Glomerular visceral epithelial cell (primary cell): Measurements from ENCODE around the gene KCNE3.
A peak's percentile ranks its signal among the peaks of the same experiment; 100 is the strongest.

Experiments used
- DNase-seq: peaks from one replicate; pipeline ENCODE4 v3.0.0-alpha.2; 2016; ENCODE audit errors: extremely low spot score

Gene KCNE3

DNA sequence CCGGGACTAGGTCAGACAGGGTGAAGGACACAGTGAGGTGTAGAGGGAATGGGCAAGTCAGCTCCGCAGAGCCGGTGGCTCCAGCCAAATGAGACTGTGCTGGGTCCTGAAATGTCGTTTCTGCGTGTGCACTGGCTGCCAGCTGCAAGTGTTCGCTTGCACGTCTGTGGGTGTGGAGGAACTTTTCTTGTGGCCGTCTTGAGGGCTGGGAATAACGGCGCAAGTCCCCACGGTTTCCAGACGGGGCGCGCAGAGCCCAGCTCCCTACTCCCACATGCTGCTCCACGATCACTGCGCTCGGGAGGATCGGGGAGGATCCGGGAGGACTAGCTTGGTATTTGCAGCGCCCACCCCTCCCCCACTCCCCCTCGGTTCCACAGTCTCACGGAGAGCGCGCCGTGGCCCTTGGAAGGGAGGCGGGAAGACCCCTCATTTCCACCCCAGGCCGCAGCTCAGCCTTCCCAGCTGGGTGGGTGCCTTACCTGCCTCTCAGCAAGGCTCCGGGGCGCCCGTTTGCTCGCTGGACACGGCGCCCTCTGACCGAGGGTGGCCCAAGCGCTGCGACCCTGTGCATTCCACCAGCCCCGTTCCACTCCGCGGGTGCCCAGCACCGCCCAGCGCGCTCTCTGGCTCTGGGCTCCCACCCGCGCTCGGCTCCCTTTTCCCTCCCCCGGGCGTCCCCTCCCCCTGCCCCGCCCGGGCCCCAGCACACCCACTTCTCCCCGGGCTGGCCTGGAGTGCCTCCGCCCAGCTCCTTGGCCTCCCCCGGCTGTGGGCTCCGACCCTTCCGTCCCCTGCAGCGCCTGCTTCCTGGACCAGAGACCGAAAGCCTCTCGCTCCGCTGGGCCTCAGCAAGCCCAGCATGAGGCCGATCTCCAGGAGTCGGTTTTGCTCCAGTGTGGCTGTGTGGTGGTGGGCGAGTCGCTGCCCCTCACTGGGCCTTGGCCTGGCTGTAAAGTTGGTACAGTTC lies at the start of gene KCNE3:
Gene KCNE3 (minus strand): TSS at position 634 of the 970 bp plus-strand sequence. CDS start 9,986 bp downstream, outside the sequence.
- DNase-seq = peak; percentile 13

DNA sequence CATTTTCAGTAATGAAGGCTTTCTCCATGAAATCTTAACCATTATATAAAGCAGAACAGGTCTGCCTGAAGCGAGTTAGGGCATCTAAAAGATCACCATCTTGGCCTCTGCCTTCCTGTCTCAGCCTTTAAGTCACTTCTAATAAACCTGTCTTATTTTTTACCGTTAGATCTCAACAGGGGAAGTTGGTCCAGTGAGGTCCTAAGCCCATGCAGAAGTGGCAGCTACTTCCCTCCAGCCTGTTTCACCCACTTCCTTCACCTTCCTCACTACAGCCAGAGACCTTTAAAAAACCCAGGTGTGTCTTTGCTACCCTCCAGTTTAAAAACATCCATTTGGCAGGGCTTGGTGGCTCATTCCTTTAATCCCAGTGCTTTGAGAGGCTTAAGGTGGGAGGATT lies 40.2 kb upstream of the KCNE3 start:
- DNase-seq = no peak

GRCh38 chr11:74506823-74507222 lies 39.5 kb upstream of the KCNE3 start:
- DNase-seq = no peak

- no peak for DNase-seq
These were observed 38.6 kb upstream of the KCNE3 start for GRCh38 chr11:74505911-74506310.

DNA sequence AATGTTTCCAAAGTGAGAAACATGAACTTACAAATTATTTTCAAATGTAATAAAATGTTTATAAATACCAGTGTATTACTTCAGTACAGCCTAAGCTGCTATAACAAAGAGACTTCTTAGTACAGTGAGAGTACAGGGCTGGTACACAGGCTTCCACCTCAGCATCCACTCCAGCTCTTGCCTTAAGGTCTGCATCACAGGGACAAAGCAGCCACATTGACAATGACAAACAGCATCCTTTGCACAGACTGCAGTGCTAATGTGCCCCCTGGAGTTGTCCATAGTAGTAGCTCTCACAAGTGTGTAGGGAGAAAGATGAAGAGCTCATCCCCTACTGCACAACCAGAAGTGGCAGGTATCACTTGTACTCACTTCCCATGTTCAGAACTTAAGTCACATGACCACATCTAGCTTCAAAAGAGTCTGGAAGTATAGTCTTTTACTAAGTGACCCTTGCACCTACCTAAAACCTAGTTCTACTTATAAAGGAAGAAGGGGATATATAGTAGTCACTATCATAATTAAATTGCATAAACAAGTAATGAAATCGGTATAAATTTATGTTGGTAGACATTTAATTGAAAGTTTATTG lies 36.8 kb upstream of the KCNE3 start:
- no peak for DNase-seq

GRCh38 chr11:74494916-74495315 lies 27.6 kb upstream of the KCNE3 start:
- DNase-seq = no peak

DNA sequence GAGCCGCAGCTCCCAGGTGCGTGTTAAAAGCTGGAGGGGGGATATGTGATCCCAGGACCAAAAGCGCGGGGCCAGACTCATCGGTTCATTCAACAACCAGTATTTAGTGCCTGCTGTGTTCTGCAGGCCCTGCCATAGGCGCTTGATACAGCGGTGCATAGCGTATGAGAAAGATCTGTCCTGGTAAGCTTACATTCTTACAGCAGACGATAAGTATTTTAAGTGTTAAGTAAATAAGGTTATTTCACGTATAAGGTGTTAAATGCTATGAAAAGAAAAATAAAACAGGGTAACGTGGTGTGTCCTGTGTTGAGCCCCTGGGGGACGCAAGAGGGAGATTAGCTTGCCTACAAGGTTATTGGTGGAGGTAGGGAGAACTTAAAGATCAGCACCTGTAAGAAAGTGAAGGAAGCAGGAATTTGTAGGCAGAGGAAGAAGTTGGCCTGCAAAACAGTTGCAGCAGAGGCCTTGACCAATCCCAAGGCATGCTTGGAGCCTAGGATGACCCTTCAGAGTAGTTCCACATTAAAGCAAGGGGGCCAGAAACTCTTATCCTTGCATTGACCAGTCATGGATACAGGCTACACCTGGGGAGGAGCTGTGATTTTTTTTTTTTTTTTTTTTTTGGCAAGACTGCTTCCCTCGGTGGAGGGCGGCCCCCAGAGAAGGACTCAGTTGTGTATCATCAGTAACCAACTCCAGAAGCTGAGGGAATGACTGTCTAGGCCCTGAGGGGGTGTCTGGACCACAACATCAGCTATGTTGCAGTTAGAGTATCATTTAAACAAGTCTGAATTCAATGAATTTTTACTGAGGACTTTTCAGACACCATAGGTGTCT lies 26.7 kb upstream of the KCNE3 start:
- DNase-seq = peak; percentile 53

GRCh38 chr11:74492974-74493790 lies 25.8 kb upstream of the KCNE3 start, which contains the start of gene LIPT2:
Gene LIPT2 (minus strand): TSS chr11:74493724. CDS start chr11:74493703, 21 bp downstream.
- DNase-seq = peak; percentile 97

DNA sequence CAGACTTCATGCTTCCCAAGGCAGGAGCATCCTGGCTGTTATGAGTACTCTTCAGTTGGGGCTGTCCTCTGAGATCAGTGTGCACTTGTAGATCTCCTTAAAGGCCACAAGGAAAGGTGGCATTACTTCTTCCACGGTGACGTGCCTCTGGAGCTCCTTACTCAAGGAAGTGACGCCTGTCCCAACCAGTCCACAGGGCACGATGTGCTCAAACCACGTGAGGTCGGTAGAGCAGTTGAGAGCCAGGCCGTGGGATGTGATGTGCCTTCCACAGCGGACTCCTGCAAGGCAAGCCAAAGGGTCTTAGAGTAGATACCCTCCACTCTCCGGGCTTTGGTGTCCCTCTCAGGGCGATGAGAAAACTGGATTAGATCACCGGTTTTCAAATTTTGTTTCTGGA lies 24.7 kb upstream of the KCNE3 start:
- DNase-seq = no peak

DNA sequence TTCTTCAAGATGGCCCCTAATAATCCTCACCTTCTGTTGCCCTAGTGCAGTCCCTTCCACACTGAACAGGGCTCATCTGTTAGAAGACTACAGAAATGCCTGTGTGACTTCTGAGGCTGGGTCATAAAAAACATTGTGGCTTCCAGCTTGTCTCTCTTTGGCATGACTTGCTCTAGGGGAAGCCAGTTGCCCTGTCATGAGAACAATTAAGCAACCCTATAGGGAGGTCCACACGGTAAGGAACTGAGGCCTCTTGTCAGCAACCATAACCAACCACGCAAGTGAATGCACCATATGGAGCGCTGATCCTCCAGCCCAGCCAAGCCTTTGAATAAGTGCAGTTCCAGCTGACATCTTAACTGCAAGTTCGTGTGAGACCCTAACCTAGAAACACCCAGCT lies 23.6 kb upstream of the KCNE3 start:
- DNase-seq = no peak

GRCh38 chr11:74487875-74488274 lies 20.5 kb upstream of the KCNE3 start:
- DNase-seq = no peak

GRCh38 chr11:74485868-74486267 lies 18.5 kb upstream of the KCNE3 start:
- no peak for DNase-seq

- DNase-seq = no peak
These were observed 13.5 kb upstream of the KCNE3 start for GRCh38 chr11:74480688-74481417.

GRCh38 chr11:74479732-74480123 lies 12.4 kb upstream of the KCNE3 start:
- DNase-seq = no peak

GRCh38 chr11:74478877-74479731 lies 11.8 kb upstream of the KCNE3 start:
- DNase-seq = no peak

- no peak for DNase-seq
These were observed 9.2 kb upstream of the KCNE3 start for GRCh38 chr11:74476536-74476935.

DNA sequence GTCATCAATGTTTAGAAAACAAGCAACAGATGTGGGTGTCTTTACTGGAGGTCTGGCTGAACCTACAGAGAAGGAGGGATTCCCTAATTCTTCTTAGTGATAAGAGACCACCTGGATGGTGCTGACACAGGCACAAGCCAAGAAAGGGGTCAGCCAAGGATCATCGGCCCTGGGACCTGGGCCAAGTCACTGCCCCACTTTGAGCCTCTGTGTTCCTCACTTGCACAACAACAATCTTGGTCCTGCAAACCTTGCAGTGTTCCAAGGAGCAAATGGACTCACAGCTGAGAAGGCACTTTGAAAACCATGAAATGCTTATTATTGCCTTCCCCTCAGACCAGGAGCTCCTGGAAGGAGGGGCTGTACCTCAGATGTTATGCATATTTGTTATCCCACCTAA lies 7.0 kb upstream of the KCNE3 start:
- DNase-seq = no peak

GRCh38 chr11:74473382-74474173 lies 6.2 kb upstream of the KCNE3 start:
- DNase-seq = no peak
